ENCODE results near the gene CEP19. TPM values are rescaled to one million over a fixed set of nuclear protein-coding genes. Genes with fewer than 3 reads are reported as not detected.

Gene CEP19
- total RNA-seq, 1 experiment from 2014 or later, result 1.3 TPM

DNA sequence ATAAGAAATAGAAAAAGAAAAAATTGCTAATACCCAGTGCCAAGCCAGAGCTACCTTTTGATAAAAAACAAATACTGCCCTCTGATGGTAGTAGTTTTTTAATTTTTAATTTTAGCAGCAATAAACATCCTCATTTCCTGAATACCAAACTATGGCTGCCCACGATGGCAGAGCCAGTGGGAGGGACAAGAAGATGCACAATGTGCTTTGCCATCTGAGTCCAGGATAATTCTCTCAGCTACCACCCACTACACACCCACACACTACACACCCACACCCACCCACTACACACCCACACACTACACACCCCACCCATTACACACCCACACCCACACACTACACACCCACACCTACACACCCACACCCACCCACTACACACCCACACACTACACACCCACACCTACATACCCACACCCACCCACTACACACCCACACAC is 17.8 kb downstream of the CEP19 start:
- Mint-ChIP-seq H3K27me3 (ENCODE audit: low read depth) (no peaks in the 10 kb centered on the region), H3K4me1 (no peaks in the 10 kb centered on the region), H3K4me3 (no peak overlapping the region), H3K27ac (no peak overlapping the region), H3K36me3 (ENCODE audit: insufficient read depth in 1 of 3, low read depth in 3 of 3) (no peaks in the 10 kb centered on the region), H3K9me3 (peaks cover 0 to 2% of the 10 kb centered on the region in 2 experiments; a peak in 1 of 5 replicates)
- Histone ChIP-seq H4K20me1 (ENCODE audit: control insufficient read depth, insufficient read depth, insufficient read length) (no peaks in the 10 kb centered on the region), H3K4me1 (ENCODE audit: insufficient read depth, low read length) (no peaks in the 10 kb centered on the region), H3K9ac (ENCODE audit: extremely low read depth, insufficient read length, low read length) (no peak overlapping the region), H2BK5ac (ENCODE audit: insufficient read length, low read length) (no peak overlapping the region), H3K18ac (ENCODE audit: insufficient read length, low read depth, low read length) (no peak overlapping the region), H3K9me3 (ENCODE audit: control insufficient read depth, low read depth, low read length) (no peaks in the 10 kb centered on the region), H3K4ac (ENCODE audit: low read depth, low read length) (no peak overlapping the region), H2AFZ (ENCODE audit: low read length) (no peak overlapping the region), H2BK15ac (ENCODE audit: low read depth, low read length) (no peak overlapping the region), H3K56ac (ENCODE audit: insufficient read length, low read depth, low read length) (no peak overlapping the region), H3K27ac (ENCODE audit: insufficient read length, low read depth, low read length) (no peak overlapping the region), H3K27me3 (ENCODE audit: insufficient read depth, low read length) (no peaks in the 10 kb centered on the region), H3K14ac (ENCODE audit: insufficient read depth, low read length) (no peak overlapping the region), H4K91ac (ENCODE audit: insufficient read length, low read depth, low read length) (no peak overlapping the region), H3K23ac (ENCODE audit: insufficient read length, low read depth, low read length) (no peak overlapping the region), H3T11ph (ENCODE audit: low read length) (no peak overlapping the region), H2BK20ac (ENCODE audit: low read depth, low read length, poor library complexity, severe bottlenecking) (no peak overlapping the region), H3K4me2 (ENCODE audit: insufficient read depth, insufficient read length, low read length) (no peak overlapping the region), H3K79me2 (ENCODE audit: insufficient read depth, low read length) (no peaks in the 10 kb centered on the region), H4K8ac (replicated peaks; ENCODE audit: insufficient read length, low read depth, low read length) (no peak overlapping the region), H3K79me1 (ENCODE audit: insufficient read depth, low read depth, low read length, poor library complexity, severe bottlenecking) (no peaks in the 10 kb centered on the region), H2AK5ac (ENCODE audit: insufficient read length, low read length) (no peak overlapping the region), H4K5ac (ENCODE audit: insufficient read length, low read depth, low read length) (no peak overlapping the region), H3K23me2 (ENCODE audit: insufficient read length, low read depth, low read length, poor library complexity, severe bottlenecking) (no peaks in the 10 kb centered on the region), H2BK120ac (ENCODE audit: low read depth, low read length, poor library complexity, severe bottlenecking) (no peak overlapping the region), H2BK12ac (ENCODE audit: insufficient read length, low read depth, low read length) (no peak overlapping the region)
- no CpG with 5 or more reads among the region's 1 CpG for WGBS (ENCODE audit: extremely low coverage, insufficient read length, low lambda C conversion rate)
- TF ChIP-seq, protein P1, sequence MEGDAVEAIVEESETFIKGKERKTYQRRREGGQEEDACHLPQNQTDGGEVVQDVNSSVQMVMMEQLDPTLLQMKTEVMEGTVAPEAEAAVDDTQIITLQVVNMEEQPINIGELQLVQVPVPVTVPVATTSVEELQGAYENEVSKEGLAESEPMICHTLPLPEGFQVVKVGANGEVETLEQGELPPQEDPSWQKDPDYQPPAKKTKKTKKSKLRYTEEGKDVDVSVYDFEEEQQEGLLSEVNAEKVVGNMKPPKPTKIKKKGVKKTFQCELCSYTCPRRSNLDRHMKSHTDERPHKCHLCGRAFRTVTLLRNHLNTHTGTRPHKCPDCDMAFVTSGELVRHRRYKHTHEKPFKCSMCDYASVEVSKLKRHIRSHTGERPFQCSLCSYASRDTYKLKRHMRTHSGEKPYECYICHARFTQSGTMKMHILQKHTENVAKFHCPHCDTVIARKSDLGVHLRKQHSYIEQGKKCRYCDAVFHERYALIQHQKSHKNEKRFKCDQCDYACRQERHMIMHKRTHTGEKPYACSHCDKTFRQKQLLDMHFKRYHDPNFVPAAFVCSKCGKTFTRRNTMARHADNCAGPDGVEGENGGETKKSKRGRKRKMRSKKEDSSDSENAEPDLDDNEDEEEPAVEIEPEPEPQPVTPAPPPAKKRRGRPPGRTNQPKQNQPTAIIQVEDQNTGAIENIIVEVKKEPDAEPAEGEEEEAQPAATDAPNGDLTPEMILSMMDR (conservative IDR thresholded peaks at IDR 0.05), result 0 out of 3 replicates have a peak, but pooled peaks have one; percentile 11
- no peak for DNase-seq
